GM19239 (cell line): ENCODE results near the gene FHIT.
"Not testable (repeated sequence)": the region's sequence is repeated elsewhere in the genome, so short reads cannot be mapped to it uniquely, and the experiment has no call there.

Source experiments
- DNase-seq: peaks from one replicate; pipeline ENCODE4 v3.0.0; 2011; ENCODE audit warnings: low spot score; ENCODE audit not compliant: insufficient read length
- FAIRE-seq: peaks from 2 replicates; lab custom pipeline; 2011; peaks lifted over from hg19 to GRCh38; lab: Jason Lieb, UNC

FHIT gene

DNA sequence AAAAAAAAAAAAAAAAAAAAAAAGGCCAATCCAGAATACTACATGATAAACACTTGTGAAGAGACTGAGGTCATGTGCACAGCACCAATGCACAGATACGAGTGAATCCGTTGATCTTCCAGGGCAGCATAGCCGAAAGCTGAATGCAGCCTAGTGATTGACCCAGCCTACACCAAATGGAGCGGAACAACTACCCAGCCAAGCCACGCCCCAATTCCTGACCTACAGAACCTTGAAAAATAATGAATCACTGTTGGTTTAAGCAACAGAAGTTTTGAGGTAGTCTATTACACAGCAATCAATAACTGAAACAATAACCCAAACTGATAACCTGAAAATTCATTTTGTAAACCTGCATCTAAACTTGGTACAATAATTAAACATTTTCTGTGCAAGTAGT lies 361.0 kb downstream of the FHIT start:
- DNase-seq (no peak), FAIRE-seq (no peak)

DNA sequence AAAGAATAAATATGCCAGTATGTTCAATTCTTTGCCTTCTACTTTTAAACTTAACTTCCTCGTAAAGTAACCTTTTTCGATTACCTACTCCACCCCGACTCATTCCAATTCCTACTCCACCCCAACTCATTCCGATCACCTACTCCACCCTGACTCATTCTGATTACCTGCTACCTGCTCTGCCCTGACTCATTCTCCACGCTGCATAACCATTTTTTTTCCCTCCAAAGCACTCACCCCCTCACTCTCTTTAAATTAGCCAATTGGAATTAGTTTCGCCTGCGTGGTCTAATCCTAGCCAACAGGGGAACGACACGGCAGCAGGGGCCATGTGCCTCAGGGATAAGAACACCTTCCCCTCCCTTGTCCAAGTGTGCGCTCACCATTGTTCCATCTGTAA lies 362.3 kb downstream of the FHIT start:
- not testable (repeated sequence) for FAIRE-seq, DNase-seq

DNA sequence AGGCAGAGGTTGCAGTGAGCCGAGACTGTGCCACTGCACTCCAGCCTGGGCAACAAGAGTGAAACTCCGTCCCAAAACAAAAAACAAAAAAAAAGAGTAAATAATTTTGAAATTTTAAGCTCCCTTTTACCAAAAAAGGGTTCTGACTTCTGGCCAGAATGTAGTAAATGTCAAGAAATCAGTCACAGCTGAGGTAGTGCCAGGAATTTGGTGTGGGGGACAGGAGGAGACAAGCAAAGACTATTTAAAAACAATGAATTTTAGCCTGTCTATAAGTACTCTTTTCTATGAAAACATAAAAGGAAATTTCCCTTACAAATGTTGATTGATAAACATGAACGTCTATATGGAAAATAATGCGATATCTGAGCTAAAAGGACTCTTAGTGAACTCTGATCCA lies 363.7 kb downstream of the FHIT start:
- DNase-seq (no peak), FAIRE-seq (no peak)

DNA sequence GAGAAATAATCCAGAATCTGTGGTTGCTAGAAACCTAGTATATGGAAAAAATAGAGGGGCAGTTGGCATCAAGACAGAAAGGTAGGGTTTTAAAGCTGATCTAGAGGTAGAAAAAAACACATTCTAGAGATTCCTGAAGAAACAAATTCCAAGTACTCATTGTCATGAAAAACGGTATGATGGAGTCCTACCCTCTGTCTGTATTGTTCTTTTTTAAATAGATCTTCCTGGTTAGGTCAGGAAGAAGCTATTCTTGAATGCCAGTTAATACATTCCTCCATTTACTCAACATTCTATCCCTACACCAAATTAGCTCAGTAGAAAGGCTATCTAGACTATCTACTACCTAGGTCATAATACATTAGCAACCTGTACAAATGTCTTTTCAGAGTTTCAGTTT lies 364.7 kb downstream of the FHIT start:
- no peak for FAIRE-seq
- no peak for DNase-seq

DNA sequence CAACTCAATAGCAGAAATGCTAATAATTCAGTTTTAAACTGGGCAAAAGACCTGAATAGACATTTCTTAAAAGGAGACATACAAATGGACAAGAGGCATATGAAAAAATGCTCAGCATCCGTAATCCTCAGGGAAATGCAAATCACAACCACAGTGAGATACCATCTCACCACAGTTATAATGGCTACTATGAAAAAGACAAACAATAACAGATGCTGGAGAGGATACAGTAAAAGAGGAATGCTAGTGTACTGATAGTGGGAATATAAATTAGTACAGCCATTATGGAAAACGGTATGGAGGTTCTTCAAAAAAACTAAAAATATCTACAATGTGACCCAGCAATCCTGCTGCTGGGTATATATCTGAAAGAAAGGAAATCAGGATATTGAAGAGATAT lies 367.2 kb downstream of the FHIT start:
- DNase-seq (no peak), FAIRE-seq (no peak)

DNA sequence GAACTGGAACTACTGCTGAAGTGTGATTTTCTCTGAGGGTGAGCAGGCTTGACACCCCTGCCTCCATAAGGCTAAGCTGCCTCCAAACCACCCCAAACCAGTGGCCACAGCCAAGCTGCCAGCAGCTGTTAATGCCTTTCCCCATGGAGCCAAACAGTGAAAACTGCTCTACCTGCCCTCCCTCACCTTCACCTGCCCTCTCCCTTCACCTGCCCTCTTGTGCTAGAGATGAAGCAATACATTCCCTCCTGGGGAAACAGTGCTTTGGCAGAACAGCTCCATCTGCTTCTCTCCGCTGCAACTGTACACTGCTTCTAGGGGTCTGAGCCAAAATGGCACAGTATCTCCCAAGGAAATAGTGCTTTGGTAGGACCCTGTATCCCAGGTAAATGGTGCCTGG lies 374.1 kb downstream of the FHIT start:
- FAIRE-seq (no peak), DNase-seq (no peak)

DNA sequence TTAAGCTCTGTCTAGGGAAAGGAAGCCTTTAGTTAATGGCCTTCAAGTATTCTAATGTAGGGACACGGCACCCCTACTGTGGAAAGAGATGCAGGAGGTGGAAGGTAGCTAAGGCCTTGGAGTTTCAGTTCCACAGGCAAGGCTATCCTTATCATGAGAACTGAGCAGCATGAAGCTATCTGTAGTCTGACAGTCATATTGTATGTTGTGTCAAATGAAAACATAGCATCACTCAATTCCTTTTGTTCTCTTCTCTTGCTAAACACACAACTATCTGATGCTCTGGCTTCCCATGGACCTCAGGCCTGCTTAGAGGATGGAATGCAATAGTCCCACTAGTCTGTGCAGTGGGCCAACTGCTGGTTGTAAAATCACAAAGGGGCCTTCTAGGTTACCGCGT lies 380.9 kb downstream of the FHIT start:
- no peak for FAIRE-seq
- no peak for DNase-seq

DNA sequence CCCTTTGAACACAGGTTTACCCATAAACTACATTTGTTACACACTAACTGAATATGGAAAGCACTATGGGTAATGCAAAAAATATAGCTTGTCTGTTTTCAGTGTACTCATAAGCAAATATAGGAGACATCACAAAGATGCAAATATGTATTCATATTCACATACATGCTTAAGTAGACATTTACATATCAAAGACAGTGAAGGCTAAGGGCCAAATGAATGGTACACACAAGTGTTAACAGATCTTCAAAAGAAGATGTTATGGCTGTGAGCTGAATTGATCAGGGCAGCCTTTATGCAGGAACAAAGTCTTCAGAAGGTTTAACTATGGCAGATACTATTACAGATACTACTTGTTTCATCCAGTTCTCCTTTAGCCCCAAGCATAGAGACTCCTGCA lies 384.1 kb downstream of the FHIT start:
- DNase-seq = no peak

DNA sequence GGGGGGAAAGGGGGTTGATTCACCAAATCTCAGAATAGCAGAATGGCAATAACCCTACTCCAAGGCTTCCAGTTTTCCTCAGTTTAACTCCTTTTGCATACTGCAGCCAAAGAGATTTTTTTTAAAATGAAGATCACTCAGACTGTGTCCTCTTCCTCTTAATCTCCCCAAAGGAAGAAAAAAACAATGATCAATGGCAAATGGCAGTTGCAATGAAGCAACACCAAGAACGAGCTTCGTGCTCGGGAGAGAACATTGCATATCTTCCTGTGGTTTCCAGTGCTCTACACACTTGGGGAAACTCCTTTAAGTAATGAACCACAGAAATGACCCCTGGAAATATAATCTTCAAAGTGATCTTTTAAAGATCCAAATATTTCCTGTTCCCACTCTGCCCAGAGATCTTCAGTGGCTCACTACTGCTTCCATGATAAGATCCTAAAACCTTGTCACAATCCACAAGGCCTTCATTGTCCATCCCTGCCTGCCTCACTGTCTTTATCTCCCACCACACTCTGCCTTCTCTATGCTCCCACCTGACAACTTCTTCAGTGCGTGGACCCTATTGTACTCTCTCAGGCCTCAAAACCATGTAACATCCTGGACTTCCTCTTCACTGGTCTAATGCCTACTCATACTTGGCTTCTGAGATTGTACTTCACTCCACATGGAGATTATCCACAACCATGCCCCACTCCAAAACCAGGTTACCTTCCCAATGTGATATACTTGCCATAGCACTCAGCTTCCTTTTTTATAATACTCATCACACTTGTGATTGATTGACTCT lies 394.8 kb downstream of the FHIT start:
- no peak for FAIRE-seq
- DNase-seq = no peak

More for the DNA sequence above, 384.1 kb downstream of the FHIT start:
- no peak for FAIRE-seq

DNA sequence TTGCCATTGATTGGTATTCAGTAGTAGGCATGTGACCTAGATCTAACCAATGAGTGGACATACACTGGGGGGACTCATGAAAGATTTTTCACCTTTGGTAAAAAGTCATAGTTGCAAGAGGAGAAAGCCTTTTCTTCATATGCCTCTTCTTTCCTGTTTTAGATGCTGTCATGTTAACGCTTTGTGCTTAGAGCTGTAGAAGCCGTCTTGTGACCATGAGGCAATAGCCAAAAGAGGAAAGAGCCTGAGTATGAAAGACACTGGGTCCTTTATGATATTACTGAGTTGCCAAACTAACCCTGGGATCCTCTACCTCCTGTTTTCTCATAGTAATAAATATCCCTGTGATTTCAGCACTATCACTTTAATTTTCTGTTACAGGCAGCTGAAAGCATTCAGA lies 396.0 kb downstream of the FHIT start:
- FAIRE-seq (no peak), DNase-seq (no peak)

DNA sequence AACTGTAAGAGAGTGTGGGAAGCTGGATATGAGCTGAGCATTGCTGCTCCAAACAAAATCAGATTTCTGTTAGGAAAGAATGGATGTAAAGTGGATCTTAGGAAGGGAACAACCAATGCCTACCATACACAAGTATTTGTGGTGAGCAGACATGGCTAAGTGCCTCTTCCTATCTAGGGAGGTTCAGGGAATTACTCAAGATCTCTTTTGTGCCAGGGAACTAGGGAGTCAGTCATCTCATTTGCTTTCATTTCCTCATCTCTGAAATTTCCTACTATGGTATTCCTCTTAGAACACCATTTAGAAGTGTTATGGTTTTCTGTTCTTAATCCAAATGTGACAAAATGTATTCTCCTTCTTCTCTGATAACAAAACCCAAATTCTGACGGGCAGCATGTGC lies 396.5 kb downstream of the FHIT start:
- DNase-seq (no peak), FAIRE-seq (no peak)

DNA sequence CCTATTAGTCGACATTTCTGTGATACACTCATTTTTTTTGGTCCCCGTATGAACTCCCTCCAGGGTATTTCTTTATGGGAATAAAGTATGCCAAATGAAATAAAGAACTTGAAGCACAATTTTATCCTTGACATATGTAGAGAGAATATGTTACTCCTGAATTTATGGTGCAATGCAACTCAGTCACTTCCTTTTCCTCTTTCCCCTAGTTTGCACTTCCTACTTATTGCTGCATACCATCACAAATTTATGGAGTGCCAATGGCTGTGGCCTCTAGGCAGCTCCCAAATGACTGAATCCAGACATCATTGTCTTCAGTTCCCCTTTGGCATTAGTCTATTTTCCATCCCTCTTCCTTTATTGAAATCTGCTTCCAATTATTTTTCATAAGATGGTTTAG lies 403.5 kb downstream of the FHIT start:
- no peak for FAIRE-seq
- no peak for DNase-seq

DNA sequence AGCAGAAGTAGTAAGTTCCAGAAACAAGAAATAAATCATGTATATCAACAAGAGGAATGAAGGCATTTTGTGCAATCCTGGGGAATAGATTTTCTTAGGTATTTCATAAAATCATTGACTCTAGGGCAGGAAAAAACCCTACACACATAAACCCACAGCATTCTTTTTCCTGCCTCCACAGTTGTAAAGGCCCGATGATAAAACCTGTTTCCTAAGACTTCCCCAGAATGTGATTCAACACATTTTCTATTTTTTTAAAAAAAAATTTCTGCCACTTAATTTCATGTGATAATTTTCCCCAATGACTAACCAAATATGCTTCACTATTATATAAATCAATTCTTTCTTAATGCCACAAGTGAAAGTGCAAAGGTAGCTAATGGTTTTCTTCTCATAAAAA lies 407.0 kb downstream of the FHIT start:
- no peak for FAIRE-seq
- no peak for DNase-seq

DNA sequence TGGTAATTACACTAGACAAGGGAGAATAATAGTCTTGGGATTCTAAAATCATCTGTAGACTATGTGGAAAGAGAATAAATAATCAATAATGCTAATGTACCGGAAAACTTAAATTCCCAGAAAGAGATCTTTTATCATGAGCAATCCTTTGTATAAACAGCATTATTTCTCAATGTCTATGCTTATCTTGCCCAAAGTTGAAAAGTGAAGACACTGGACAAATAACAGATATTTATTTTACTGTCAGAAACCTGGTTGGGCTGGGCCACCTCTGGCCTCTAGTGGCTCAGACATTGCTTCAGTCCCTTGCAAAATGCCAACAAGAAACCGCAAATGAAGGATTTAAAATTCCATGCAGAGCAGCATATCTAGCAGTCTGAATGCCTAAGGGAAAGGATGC lies 409.9 kb downstream of the FHIT start:
- no peak for FAIRE-seq
- no peak for DNase-seq

DNA sequence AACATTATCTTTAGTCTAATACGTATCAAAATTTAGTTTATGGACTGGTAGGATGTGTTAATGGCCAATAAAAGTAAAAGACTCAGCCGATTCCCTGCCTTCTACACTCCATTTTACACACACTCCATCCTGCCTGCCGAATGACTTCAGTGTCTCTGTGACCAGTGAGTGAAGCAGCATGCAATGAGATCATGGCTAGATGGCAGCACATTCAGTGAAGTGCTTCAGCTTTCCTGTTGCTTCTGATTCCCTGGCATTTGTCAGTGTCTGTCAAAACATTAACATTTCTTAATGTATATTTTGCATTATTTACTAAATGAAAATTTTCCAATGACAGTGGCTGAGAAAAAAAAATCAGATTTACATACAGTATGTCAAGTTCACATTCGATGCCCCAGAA lies 412.0 kb downstream of the FHIT start:
- FAIRE-seq (no peak), DNase-seq (no peak)

DNA sequence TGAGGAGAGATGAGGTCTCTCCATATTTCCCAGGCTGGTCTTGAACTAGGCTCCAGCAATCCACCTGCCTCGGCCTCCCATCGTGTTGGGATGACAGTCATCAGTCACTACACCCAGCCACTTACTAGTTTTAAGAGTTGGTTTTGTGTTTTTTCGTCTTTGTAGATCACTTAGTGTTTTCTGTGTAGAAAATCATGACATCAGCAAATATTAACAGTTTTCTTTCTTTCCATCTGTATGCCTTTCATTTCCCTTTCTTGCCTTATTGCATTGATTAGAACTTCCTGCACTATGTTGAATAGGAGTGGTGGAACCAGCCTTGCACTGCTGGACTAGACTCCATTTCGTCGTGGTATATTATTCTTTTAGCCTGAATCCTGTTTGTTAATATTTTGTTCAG lies 415.5 kb downstream of the FHIT start:
- FAIRE-seq (no peak), DNase-seq (no peak)

DNA sequence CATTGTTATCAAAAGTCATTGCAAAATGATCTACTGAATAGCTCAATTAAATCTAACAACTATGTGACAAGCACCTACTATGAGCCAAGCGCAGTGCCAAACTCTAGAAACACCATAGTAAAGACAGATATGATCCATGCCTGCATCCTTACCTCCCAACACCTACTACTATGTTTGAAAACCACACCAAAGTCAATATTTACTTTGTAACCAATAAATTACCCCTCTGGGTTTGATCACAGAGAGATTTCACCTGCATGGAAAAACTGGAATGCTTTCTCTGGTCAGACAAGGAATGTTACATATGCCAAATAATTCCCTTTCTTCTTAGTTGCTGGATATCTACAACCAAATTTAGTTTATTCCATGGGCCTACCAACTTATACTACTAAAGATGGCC lies 422.2 kb downstream of the FHIT start:
- no peak for FAIRE-seq
- DNase-seq = no peak

DNA sequence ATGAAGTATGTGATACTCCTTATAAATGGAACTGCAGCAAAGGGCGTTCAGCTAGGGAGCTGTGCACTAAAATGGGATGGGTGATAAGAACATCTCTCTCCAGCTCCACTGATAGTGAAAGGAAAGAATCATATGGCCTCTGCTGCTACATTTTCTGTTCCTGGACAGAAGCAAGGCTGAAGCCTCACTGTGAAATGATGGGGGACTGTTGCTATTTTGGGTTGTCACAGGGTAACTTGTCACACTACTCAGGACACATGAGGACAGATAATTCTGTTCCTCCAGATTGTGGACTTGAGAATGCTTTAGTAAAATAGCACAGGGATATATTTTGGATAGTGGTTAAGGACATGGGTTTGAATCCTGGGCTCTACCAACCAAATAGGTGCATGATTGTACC lies 423.6 kb downstream of the FHIT start:
- DNase-seq (no peak), FAIRE-seq (no peak)

DNA sequence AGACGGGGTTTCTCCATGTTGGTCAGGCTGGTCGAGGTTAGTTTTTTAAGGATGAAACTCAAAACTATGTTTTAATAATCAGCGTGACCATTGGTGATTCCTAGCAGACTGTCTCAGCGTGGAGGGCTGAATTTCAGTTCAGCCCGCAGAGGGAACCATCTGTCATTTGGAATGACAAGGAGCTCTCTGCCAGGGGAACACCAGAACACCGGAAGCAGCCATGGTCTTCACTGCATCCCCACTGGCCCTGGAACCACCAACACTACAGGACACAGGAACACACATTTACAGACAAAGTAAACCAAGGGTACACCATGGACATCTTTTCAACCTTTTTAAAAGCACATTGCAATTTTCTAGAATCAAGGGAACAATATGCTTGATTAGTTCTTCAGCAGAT lies 424.7 kb downstream of the FHIT start:
- FAIRE-seq (no peak), DNase-seq (no peak)

DNA sequence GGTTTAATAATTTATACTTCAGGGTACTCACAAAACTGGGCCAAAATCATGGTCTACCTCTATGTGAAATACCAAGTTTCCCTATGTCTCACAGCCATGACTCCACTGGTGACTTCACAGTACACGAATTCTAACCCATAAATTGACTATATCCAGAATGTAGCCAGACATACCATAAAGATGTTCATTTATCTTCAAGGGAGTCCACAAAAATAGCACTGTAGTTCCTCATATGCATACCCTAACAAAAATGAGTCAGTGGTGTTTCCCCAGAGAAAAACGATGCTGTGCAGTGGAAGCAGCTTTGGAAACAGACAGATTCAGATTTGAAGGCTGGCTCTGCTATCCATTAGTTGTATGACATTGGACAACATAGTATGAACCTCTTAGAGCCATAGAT lies 438.8 kb downstream of the FHIT start:
- DNase-seq (no peak), FAIRE-seq (no peak)

DNA sequence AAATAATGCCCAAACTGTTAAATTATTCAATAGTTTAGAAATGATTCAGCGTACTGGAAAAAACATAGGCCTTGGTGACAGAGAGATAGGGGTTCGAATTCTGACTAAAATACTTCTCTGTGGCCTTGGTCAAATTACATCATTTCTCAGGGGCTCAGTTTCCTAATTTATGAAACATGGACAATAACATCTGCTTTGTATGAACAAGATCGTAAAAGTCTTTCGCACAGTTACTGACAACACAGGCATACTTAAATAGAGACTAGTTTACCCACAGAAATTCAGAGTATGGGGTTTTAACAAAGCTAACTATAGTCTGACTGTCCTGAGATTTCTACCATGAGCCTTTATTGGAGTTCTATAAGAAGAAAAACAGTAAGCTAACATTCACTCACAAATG lies 440.4 kb downstream of the FHIT start:
- DNase-seq = no peak
- FAIRE-seq = no peak

DNA sequence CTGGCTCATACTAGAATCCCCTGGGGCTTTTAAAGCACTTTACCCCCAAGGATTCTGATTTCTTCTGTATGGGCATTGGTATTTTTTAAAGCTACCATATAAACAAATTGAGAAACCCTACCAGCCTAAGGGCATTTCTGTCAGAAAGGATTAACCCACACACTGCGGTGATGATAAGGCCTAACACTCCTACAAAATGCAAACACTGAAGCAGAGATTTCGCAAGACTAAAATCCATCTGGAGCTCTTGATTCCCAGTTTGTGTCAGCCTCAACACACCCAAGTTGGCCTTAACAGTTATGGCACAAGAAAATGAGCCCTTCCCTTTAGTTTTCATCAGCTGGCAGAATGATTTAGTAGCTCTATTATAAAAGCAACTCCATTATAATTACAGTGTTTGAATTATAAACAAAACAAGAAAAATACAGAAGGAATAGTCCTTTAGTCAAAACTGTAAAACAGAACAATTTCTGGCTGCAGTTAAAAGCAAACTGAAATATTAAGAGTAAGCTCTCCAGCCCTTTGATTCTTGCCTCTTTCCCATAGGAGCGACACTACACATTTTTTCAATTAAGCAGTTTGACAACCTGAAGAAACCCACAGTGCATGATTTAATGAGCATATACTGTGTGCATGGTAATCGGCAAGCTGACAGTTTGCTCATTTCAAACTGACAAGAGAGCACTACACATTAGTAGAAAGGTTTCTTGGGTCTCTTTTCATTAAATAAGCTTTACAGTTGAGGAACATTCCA lies 441.2 kb downstream of the FHIT start:
- no peak for FAIRE-seq
- DNase-seq = no peak
